Measurements from ENCODE around the gene STK10.
A peak's percentile ranks its signal among the peaks of the same experiment; 100 is the strongest.
"Not testable (repeated sequence)": the region's sequence is repeated elsewhere in the genome, so short reads cannot be mapped to it uniquely, and the experiment has no call there.

The STK10 gene

DNA sequence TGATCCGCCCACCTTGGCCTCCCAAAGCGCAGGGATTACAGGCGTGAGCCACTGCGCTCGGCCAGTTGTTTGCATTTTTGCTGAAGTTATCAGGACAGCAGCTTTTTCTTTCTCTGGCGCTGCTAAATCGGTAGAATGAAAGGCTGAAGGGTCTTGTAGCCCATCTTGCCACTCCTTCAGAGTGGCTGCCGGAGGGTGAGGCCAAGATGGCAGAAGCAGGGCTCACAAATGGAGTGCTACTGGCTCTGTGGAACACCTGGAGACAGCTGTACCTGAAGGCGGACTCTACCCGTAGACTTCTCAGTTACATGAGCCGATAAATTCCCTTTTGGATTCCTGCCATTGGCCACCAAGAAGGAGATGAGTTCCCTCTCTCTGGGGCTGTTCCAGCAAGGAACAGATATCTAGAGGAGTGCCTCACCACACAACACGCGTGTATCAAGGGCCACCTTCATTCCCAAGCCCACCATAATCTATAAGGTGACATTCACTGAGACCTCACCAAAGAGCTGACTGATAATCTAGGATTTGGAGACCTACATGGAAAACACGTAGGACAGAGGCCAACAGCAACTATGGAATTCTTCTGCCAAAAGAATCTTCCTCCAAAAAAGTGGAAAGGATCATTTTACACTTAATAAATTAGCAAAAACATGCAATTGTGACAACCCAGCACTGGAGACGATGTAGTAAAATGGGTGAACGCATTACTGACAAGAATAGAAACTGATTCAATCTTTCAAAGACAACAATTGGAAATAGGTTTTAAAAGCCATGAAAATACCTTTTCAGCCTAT is 21.8 kb downstream of the STK10 start:
- FAIRE-seq (no peak), DNase-seq (ENCODE audit: low spot score) (no peak)

DNA sequence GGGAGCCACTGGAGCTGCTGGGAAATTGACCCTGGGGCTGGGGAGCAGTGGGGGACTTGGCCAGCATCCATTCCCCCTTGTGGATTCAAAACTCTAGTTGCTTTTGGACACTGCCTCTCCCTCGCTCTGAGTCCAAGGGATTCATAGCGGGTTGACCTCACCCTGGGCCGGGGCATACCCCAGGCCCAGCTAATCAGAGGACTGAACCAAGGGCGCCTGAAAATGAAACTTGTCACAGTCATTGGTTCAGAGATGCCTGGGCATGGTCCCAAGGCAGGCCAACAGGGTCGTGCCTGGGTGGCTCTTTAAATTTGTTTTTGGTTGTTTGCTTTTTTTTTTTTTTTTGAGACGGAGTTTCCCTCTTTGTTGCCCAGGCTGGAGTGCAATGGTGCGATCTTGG is 22.6 kb downstream of the STK10 start:
- no peak for DNase-seq (ENCODE audit: low spot score)
- FAIRE-seq = no peak

DNA sequence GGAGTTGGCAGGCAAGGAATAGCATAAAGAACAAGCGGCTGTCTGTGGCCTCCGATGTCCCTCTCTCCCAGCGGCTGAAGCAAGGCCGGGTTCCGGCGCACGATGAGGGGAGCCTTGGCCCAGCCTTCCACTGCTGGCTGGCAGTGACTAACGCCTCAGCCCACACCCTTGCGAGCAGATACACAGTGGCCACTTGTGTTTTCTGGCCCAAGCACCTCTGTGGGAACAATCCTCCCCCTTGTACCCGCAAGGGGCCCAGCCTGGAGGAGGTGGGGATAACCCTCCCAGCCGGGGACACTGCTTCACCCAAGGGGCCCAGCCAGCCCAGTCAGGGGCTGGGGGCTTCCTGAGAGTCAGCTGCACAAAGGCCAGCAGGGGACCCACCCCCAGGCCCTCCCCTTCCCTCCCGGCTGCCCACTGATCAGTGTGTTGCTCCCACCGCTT is 23.2 kb downstream of the STK10 start:
- FAIRE-seq (no peak), DNase-seq (ENCODE audit: low spot score) (no peak)

DNA sequence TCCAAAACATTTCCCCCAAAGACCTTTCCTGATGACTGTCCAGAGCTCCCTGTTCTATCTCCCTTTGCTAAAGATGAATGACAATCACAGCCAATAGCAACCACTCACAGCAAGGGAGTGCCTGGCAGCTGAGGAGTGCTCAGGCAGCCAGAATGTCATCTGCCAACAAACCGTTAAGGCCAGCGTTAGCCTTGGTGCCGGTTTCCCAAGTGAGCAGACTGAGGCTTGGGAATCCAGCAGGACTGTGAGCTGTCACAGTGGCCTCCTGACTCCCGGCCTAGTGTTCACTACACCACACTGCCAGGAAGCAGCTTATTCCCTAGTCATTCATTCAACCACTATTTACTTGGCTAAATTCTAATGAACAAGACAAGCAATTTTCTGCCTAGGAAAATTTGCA is 24.7 kb downstream of the STK10 start:
- FAIRE-seq (no peak), DNase-seq (ENCODE audit: low spot score) (no peak)

DNA sequence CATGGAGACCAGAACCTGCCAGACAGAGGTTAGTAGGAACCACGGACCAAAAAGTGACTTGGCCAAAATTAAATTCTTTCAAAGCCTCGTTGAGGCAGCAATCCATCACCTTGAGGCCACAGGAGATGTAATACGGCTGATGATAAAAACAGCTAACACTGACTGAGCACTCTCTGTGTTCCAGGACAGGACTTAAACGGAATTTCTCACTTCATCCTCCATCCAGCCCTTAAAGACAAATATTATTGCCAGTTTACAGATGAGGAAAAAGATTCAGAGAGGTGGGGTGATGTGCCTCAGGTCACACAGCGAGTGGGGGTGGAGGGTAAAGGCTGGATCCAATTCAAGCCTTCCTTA is 25.1 kb downstream of the STK10 start:
- DNase-seq (ENCODE audit: low spot score) (no peak), FAIRE-seq (no peak)

DNA sequence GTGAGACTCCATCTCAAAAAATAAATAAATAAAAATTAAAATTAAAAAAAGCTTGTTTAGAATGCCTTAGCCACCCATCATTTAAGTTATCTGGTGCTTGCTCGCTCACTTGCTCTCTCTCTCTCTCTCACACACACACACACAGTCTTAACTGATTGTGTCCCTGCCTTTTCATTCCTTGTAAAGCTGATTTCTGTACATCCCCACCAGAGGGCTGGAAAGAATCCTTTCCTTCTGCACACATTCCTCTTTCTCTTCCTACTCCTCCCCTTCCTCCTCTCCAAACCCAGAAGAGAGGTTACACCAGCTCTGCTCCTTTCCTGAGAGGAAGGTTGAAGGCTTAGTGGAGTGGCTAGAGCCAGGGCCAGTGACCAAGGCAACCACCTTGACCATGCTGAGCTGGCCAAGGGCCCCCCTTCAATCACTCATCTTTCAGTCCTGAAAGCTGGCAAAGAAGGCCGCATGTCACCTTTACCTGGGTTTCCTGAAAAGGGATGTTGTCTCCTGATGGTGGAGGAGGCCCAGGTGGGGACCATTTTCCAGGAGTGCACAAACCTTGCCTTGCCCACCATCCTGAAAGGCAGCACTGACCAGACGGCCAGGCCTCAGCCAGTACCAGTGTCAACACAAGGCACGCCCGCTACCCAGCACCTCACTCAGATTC is 25.6 kb downstream of the STK10 start:
- DNase-seq (ENCODE audit: low spot score) (no peak), FAIRE-seq (no peak)

DNA sequence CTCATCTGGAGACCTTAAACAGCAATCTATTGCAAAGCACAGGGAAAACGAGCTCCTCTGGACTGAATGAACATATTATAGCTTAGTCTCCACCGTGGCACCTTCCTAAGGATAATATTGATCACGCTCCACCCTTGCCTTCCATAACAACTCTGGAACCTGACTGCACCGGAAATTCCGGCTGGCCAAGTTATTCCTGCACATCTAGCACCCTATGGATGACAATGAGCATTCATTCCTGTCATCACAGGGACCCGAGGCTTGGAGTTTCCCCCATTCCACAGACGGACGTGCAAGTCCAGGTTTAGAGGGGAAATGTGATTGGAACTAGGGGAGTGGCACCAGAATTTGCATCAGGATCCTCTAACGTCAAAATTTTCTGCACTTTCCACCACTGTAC is 27.5 kb downstream of the STK10 start:
- no peak for DNase-seq (ENCODE audit: low spot score)
- no peak for FAIRE-seq

DNA sequence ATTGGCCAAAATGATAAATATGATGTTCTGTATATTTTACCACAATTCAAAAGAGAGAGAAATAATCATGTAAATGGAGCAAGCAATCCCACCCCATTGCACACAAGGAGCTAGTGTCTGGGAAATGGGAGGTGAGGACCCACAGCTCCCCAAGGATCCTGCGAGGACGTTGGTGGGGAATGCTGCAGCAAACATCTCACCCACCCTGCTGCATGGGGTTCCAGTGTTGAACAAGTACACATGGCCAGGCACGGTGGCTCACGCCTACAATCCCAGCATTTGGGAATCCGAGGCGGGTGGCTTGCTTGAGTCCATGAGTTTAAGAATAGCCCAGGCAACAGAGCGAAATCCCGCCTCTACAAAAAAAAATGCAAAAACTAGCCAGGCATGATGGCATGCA is 29.0 kb downstream of the STK10 start:
- FAIRE-seq (no peak), DNase-seq (ENCODE audit: low spot score) (no peak)

DNA sequence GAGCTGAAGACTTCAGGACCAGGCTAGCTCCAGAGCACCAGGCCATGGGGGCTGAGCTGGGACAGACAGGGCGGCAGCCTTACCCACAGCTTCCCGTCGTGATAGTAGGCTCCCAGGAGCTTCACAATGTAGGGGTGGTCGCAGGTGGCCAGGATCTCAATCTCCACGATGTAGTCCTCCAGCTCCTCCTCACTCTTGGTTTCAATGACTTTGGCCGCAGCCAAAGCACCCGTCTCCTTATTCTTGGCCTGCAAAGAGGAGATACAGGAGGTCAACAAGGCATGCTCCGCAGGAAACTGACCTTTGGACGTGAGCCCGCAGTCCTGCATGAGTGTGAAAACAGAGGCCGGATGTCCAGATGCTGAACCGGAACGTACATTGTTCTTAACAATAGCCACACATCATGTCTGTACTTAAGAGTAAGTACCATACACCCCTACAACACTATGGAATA is 31.5 kb downstream of the STK10 start:
- DNase-seq (ENCODE audit: low spot score) = no peak
- no peak for FAIRE-seq

DNA sequence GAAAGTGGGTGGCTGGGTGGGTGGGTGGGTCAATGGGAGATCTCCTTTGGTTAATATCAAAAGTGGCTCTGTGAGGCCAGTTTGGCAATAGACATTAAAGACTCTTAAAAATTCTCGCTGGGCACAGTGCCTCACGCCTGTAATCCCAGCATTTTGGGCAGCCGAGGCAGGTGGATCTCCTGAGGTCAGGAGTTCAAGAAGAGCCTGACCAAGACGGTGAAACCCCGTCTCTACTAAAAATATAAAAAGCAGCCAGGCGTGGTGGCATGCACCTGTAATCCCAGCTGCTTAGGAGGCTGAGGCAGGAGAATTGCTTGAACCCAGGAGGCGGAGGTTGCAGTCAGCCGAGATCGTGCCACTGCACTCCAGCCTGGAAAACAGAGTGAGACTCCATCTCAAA is 32.9 kb downstream of the STK10 start:
- FAIRE-seq; DNase-seq (ENCODE audit: low spot score): not testable (repeated sequence)

DNA sequence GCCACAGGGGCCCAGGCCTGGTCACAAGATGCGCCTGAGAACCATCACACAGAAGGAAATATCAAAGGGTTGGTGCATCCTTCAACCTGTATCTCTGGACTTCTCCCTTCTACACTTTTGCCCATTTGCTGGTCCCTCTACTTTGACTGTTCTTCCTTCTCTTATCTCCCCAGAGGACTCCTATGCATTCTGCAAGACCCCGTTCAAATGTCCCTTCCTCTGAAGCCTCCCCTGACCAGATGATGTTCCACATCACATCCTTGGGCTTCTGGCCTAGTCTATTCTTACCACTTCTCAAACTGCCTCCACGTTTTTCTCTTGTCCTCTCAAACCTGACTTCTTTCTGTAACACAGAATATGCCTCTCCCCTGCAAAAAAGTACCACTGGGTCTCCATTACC is 34.3 kb downstream of the STK10 start:
- FAIRE-seq (no peak), DNase-seq (ENCODE audit: low spot score) (no peak)

DNA sequence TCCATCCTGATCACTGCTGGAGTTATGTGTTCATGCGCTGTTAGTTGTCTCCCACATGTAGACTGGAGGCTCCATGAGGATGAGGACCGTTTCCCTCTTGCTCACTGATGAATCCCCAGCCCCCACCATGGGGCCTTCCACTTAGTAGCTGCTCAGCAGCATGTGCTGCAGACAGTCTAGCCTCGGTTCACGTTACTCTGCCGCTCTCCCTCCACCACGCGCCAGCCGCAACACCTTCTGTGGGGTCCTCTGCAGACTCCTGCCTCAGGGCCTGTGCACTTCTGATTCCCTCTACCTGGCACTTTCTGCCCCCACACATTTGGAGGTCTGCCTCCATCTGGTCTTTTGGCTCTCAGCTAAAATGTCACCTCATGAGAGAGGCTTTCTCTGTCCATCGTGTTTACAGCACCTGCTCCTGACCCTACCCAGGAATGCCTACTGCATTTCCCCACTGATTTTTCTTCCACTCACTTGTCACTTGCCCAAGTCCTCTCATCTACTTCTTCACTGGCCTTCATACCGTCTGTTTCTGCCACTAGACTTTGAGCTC is 36.3 kb downstream of the STK10 start:
- FAIRE-seq (no peak), DNase-seq (ENCODE audit: low spot score) (no peak)

DNA sequence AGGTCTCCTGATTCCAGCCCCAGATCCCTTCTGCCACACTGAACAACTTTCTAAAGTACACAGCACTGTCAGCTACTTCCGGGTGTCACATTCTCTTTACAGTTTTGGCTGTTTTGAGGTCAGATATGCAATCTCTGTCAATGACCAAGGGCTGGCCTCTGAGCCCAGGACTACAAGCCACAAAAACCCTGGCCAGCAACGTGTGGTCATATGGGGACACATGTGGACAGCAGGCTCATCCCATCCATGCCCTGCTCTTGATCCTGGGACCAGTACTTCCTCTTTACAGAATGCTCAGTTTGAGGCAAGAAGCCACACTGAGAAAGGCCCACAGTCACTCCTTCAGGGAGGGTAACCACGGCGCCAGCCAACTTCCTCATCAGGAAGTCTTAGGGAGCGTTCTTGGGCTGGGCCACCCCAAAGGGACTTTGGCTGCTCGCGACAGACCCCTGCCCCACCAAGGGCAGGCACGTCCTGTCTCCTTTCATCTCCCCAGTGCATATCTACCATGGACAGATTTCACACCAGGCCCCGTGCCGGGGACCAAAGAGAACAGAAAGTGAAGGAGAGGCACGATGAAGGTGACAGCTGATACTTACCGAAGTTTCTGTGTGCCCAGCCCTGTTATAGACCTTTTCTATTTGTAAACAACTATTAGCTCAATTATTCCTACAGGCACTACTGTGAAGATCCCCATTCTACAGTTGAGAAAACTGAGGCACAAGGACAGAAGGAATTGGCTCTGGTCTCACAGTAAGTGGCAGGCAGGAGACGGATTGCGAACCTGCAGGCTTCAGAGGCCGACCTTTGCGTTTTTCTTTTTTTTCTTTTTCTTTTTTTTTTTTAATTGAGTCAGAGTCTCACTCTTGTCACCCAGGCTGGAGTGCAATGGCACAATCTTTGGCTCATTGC is 37.3 kb downstream of the STK10 start:
- DNase-seq (ENCODE audit: low spot score) = no peak
- FAIRE-seq = no peak

DNA sequence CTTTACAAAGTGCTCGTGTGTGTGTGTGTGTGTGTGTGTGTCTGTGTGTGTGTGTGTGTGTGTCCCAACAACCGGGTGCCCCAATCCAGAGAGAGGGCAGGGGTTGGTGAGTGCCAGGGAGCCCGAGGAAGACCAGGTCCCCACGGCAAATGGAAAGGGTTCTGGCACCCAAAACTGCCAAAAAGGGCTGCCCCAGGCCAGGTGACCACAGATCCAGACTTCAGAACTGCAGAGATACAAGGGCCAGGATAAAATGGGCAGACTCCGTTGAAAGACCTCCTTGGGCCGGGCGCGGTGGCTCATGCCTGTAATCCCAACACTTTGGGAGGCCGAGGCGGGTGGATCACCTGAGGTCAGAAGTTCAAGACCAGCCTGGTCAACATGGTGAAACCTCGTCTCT is 38.5 kb downstream of the STK10 start:
- FAIRE-seq; DNase-seq (ENCODE audit: low spot score): not testable (repeated sequence)

DNA sequence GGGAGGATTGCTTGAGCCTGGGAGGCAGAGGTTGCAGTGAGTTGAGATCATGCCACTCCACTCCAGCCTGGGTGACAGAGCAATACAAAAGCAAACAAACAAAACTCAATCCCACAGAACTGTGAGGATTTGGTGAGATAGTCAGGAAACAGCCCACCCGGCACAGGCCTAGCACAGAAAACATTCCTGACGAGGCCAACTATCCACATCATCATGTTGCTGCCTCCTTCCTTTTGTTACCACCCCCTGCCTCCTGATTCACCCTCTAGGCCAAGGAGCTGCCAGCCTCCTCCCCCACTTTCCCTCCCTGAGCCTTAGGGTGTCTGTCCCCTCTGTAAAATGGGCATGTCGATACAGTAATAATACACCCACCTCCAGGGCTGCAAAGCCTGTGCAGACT is 39.0 kb downstream of the STK10 start:
- no peak for FAIRE-seq
- no peak for DNase-seq (ENCODE audit: low spot score)

DNA sequence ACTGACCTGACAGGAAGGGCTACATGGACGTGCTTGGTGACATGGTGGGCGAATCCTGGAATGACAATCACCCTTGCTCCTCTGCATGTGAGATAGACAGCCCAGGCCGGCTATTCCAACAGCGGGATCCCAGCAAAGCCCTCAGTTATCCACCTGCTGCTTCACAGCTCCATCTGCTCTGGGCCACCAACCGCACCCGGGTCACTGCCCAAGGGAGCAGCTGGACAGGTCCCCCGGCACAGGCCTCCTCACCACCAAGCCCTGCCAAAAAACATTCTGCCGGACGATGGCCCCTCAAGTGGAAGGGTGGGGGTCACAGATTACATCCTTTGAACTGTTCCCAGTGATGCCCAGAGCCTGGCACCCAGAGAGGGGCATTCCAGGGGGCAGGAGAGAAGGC is 39.6 kb downstream of the STK10 start:
- no peak for FAIRE-seq
- DNase-seq (ENCODE audit: low spot score) = no peak

DNA sequence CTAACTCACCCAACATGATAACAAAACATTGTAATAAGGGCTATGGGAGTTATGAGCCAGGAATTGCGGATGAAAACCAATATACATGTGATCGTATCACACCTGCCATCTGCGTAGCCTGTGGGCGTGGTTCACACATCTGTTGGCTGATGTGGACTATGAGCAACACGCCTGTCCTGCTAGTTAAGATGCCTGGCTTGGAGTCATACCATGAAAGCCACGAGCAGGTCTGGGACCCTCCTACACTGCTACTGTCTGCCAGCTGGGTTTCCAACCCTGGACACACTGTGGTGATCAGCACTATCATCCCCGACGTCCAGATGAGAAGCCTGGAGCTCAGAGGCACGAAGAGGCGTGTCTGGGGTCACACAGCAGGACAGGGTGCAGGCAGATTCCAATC is 40.2 kb downstream of the STK10 start:
- FAIRE-seq (no peak), DNase-seq (ENCODE audit: low spot score) (no peak)

DNA sequence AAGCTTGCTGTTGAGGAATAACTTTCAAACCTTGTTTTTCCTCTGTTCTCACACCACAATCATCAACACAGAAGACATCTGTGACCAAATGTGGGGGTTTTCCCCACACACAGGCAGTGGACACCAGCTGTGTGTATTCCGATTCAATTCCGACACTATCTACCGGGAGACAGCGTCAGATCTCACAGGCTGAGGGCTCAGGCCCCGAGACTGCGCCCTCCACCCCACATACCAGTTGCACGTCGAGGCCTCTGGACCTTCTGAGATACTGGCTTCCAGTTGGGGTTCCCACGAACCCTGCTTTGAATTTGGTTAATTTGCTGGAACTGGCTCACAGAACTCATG is 41.3 kb downstream of the STK10 start:
- no peak for FAIRE-seq
- DNase-seq (ENCODE audit: low spot score) = no peak

DNA sequence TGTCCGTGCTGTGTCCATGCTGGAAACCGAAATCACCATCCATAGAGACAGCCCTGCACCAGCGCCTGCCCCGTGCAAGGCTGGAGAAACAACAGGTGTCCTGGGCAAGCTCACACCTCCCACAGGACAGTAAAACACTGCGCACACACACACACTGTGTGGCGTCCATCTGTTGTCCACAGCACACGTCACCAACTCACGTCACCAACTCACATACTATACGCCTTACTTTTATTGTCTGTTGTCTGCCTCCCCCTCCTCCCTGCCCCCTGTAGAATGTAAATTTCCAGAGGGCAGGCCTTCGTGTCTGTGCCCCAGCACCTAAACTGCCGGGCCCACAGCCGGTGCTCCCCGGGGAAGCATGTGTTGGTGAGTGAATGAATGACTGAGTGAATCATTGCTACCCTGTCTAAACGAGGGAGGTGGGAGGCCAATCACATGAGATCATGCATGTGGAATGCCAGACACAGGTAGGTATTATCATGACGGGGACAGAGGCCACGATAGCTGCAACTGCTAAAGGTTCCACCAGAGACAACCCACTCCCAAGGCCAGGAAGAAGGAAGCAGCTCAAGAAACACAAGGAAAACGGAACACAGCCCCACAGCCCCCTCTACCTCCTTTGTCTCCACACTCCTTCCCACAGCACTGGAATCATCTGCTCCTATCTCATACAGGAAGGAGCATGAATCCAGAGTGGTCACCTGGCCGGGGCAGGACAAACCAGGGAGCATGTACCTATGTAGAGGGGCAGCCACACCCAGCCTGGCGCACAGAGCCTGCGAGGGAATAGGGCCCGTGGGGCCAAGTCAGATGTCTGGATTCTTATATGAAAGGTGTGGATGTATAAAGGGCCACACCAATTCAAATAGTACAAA is 41.9 kb downstream of the STK10 start:
- FAIRE-seq (no peak), DNase-seq (ENCODE audit: low spot score) (peak; percentile 37)

DNA sequence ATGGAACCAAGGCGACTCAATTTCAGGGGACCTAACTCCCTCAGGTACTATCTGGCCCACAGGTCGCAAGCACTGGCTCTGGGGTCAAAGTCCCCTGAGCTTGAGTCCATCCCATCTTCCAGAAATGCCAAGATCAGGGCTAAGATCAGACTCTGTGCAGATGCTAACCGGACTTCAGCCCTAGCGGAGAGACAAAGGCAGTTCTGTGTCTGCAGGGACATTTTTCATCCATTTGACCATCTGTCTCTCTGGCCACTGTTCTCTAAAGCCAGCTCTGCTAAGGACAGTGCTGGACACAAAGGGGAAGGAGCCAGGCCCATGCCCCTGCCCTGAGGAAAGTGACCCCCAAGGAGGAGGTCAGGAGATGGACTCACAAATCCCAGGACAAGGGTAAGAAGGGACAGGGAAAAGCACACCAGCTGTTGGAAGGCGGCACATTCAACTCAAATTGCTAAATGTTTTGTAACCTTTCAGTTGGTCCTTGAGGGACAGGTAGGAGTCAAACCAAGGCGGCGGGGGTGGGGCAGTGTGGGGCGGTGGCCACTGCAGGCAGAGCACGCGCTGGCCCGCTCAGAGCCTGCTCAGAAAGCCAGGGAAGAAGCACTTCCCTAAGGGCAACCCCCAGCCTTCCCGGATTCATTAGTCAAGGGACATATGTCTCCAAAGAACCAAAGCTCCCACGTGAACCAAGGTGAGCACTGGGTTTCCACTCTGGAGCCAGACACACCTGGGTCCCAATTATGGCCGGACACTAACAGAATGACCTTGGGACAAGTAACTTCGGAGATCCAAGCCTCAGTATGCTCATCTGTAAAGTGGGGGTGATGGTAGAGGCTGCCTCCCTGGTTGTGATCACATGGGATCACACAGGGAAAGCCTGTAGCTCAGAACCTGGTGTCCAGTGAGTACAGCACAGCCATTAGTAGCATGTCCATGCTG is 42.8 kb downstream of the STK10 start:
- no peak for FAIRE-seq
- no peak for DNase-seq (ENCODE audit: low spot score)
